NCI-H524 treated with DMSO at 0.1 percent for 48 hours (cell line): Measurements from ENCODE around the gene MBP.

Experiments used
- DNase-seq: peaks from one replicate; lab custom pipeline; 2025; lab: John Stamatoyannopoulos, UW

MBP gene

DNA sequence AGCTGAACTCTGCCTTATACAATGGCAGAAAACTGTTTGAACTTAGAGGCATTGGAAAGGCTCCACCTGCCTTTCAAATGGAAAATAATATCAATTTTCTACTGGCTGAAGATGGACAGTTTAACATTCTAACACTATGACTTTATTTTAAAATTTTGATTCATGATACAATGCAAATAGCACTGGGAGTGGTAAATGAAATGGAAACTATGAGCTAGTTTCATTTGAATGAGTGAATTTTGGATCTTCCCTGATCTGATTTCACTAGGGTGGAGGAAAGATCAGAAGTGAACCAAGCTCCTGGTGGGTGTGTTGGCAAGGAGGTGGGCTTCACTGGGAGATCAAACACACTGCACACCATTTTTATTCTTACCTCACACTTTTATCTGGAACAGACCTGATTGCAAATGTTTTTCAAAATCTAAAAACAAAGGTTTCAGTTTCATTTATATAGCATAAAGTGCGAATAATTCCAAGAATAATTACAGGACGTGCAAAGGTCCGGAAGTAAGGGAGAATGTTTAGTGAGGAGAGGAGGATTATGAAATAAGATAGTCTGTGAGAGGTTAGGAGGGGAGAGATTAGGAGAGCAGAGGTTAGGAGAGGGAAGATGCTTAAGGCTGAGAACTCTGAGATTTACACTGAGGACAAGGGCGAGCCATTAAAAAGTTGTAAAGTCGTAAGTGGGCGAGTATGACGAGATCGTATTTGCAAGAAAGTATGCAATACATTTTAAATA, 18.6 kb upstream of the MBP start:
- no peak for DNase-seq

- no peak for DNase-seq
Measured at GRCh38 chr18:77150588-77150987, 18.0 kb upstream of the MBP start.

DNA sequence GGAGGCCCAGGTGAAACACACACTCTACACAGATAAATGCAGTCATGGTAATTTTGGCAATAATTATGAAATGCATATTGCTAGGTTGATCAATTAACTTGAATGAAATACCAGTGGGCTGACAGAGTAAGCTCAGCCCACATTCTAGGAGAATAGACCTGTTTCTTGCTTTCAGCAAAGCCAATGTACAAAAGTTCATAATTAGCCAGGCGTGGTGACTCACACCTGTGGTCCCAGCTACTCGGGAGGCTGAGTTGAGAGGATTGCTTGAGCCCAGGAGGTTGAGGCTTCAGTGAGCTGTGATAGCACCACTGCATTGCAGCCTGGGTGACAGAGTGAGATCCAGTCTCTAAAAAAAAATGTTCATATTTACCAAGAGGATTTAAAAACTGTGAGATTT, 15.7 kb upstream of the MBP start:
- DNase-seq: no peak

GRCh38 chr18:77147418-77147852, 14.9 kb upstream of the MBP start:
- DNase-seq: no peak

DNA sequence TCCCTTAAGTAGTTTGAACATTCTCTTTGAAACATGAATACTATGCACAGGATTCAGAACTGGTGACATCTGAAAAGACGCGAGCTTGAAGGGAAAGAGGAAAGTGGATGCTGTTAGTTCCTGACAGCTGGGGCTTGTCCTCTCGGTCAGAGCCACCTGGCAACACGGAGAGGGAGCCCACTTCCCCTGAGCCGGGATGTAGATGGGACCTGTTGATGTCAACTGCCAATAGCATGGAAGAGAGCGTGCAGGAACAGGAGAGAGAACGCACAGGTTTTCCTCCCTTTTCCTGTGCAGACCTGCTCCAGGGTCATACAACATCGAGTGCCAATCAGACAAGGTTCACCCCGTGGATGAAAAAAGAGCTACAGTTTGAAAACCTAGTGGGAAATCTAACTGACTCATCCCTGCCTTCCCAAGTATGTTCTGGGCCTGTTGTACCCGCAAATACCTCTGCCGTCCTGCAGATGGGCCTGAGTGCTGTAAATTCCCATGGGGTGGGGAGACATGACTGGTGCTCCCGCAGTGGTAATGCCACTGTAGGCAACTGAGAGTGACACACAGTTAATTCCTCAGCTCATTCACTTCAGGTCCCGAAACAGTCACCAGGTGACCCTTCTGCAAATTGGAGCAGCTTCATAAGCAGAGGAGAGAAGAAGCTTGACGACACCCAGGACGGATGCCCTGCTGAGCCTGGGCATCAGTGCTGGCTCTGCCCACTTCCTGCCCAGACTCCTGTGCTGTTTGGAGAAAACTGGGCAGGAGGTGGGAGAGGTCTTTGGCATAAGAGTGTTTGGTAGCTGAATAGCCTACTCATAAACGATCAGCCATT, 13.9 kb upstream of the MBP start:
- DNase-seq: no peak

DNA sequence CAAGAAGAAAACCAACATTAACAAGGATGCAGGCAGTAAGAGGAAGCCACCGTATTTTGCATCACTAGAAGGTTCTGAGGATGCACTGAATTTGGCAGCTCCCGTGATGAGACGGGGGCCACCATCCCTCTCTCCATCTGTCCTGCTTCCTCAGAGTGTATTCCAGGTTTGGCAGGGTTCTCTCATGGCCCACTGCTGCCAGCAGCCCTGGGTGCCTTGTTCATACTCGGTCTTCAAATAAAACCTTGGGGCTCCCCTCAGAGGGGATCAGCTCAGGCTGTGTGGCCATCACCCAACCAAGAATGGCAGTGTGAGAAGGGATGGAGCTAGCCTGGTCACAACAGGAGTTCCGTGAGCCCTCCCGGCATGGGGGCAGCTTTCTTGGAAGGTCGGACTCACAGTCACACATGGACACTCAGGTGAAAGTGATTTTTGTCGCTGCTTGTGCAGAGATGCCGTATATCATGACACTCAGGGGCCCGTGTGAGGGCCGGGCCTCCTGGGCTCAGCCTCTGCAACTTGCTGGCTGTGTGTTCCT, 12.8 kb upstream of the MBP start:
- no peak for DNase-seq

GRCh38 chr18:77144451-77145118, 12.0 kb upstream of the MBP start:
- DNase-seq: no peak

- no peak for DNase-seq
Measured at GRCh38 chr18:77144046-77144445, 11.5 kb upstream of the MBP start.

- DNase-seq: no peak
Measured at GRCh38 chr18:77143196-77143595, 10.6 kb upstream of the MBP start.

DNA sequence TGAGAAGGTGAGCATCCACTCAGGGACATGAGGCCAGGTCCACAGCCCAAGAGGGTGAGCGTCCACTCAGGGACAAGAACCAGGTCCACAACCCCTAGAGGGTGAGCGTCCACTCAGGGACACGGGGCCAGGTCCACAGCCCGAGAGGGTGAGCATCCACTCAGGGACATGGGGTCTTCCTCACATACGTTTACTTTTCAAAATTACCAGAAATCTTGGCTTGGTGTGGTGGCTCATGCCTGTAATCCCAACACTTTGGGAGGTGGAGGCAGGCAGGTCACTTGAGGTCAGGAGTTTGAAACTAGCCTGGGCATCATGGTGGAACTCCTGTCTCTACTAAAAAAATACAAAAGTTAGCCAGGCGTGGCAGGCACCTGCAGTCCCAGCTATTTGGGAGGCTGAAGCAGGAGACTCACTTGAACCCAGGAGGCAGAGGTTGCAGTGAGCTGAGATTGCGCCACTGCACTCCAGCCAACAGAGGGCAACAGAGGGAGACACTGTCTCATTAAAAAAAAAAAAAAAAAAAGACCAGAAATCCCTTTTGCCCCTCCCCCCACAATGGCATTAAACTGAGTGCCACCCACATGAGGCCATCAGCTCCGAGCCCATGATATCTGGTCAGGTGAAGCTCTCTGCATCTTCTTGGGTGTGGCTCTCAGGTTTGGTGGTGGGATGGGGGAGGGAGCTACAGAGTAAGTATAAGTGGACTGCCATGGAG, 9.0 kb upstream of the MBP start:
- no peak for DNase-seq

DNA sequence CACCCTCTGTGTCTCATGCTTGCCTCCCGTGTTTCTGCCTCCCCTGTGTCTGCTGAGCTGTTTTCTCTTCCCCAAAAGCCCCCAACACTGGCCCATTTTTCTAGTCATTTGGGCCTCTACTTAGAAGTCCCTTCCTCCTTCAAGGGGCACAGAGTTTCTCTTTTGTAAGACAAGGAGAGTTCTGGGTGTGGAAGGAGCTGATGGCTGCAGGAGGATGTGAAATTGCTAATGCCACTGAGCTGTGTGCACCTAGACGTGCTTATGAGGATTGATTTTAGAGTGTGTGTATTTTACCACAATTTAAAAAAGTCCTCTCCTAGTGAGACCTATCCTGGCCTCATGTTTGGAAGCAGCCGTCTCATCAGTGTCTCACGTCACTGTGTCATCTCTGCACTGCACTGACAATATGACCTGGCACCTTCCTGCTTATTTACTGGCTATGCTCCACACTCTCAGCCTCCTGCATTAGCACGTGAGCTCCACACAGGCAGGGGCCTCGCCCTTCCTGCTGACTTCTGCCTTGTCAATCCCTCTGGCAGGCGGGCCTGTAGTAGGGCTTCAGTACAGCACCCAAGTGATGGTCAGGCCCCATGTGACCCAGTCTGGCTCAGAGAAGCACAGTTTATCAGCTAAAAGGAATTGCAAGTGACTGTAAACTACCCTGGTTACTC, 8.0 kb upstream of the MBP start:
- no peak for DNase-seq

DNA sequence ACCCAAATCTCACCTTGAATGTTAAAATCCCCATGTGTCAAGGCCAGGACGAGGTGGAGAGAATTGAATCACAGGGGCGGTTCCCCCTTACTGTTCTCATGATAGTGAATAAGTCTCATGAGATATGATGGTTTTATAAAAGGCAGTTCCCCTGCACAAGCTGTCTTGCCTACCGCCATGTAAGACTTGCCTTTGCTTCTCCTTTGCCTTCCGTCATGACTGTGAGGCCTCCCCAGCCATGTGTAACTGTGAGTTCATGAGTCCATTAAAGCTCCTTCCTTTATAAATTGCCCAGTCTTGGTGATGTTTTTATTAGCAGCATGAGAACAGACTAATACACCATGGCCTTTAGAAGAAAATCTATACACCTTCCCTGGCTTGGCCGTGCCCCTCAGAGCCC, 7.4 kb upstream of the MBP start:
- DNase-seq: no peak

DNA sequence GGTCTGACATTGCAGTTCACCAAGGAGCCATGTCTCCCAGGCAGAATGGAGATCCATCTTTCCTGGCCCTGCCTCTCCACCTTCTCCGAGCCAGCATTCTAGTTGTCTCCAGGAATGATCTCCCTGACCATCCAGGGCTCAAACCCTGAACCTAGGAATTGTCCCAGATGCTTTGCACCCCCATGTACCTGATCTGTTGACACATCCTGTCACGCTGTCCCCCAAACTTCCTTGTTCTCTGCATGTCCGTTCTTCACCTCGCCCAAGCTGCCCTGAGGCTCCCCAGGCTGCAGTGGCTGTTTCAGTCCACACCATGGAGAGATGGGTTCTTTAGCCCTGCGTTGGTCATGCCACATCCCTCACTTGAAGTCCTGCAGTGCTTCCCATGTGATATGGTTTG, 7.0 kb upstream of the MBP start:
- no peak for DNase-seq

DNA sequence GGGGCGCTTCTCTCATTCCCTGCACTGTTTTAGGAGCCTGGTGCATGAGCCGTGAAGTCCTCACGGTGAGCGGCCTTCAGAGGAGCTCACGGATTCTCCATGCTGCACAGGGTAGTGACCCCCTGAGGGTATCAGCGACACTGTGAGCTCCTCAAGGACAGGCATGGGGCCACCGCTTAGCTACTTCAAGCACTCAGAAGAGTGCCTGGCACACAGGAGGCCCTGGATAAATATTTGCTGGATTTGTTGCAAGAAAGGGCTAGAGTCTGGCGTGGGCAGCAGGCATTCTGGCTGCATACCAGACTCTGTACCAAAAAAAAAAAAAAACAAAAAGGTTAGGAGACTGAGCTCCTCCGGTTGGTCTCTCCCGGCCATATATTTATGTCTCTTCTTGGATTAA, 5.7 kb upstream of the MBP start:
- no peak for DNase-seq

DNA sequence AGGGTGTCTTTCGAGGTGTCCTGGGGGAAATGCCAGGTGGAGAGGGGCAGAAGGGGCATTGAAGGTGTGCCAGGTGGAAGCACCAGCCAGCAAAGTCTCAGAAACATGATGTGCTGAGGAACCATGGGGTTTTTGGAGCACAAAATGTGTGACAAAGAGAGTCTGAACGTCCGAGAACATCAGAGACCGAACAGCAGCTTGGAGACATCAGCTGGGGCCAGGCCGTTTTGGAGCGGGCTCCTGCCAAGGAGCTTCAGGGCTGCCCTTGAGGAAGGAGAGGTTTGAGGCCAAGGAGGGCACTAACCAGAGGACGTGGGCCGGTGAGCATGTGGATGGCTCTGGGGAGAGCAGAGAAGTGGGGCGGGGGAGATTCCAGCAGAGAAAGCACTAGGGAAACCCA, 5.3 kb upstream of the MBP start:
- DNase-seq: no peak

DNA sequence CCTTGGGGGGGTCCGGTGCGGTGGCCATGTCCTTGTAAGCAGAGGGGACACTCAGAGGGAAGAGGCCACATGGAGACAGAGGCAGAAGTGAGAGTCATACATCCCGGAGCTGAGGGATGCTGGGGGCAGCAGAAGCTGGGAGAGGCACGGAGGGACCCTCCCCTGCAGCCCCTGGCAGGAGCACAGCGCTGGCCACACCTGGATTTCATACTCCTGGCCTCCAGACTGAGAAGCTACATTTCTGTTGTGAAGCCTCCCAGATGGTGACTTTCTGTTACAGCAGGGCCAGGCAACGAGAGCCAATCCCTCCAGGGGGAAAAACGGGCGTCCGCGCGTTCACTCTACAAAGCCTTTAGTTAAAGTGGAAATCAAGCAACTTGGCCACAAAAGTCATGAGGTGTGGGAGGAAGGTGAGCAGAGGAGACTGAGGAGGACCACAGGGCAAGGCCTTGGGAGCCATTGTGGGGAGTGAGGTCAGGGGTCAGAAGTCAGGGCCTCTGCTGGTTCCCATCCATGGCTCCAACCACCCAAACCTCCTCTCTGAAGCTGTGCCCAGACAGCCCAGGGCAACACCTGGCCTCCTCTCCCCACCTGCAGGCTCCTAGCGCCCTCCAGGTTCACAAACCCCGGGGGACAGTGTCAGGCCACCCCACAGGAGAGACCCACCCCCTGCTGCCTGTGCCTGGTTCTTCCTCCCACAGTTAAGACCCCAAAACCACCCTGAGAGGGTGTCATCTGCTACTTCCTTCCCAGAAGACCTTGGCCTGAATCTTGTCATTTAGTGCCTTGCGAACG, 4.5 kb upstream of the MBP start:
- DNase-seq: no peak

- DNase-seq: no peak
Measured at GRCh38 chr18:77136076-77136718, 3.6 kb upstream of the MBP start.

- no peak for DNase-seq
Measured at GRCh38 chr18:77135339-77136075, 2.9 kb upstream of the MBP start.

DNA sequence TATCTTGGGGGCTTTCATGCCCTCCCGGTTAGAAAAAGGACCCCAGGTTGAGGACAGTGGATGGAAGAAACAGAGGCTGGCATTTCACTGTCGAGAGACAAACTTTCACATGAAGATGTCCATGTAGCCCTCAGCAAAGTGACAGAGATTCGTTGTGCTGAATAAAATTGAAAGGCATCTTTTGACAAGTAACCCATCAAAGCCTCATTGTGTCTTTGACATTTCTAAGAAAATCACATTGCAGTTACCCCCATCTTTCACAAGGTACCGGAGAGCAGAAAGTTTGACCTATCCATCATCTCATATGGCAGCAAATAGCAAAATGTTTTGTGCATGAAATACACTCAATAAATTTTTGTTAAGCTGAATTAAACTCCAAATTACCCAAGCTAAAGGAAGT, 2.0 kb upstream of the MBP start:
- DNase-seq: no peak
